Prostate gland (tissue), 2 donors: Measurements from ENCODE around the gene PDE4D.

Source experiments
- POLR2A ChIP-seq: fragments of 450-650 bp; IDR thresholded peaks from one replicate; pipeline ENCODE4 v1.6.1; 2016; ENCODE audit warnings: antibody characterized with exemption, mild to moderate bottlenecking
- TF ChIP-seq, protein P1 (sequence below), 4 experiments: fragments of 200-600 bp in 2 of 4; fragments of 450-650 bp in 2 of 4; sonication (generic) in 2 of 4; IDR thresholded peaks; 1 replicate in 3 of 4; 2 replicates in 1 of 4; pipeline ENCODE4 v1.5.1; 2016 to 2019; ENCODE audit warnings: antibody characterized with exemption in 4 of 4, mild to moderate bottlenecking in 2 of 4, moderate library complexity in 2 of 4

DNA sequence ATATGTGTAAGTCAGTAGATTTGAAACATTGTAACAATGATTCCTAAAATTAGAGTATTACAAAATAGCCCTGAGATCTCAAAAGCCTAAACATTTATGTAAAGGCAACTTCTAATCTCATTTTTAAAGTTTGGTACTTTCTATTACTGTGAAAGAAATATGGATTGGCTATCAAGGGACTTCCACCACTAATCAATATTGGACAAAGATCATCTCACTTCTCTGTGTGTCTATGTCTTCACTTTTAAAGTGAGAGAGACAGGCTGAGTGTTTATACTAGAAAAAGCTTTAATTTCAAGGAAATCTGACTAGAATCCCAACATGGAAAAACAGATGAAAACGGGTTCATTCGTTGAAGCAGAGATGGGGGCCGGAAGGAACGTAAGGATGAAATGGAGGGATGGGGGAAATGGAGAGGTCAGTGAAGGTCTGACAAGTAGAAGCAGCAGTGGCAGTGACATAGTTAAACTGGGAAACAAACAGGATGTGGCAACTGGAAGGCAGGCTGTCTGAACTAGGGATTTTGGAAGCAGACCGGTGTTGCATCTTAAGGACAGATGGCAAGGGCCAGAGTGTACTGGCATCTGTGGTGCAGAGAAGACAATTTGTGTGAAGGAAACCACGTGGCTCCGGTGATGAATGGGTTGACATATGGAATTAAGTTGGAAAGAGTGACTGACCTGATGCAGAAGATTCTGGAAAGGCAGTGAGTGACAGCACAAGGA lies 60.8 kb downstream of the PDE4D start:
- TF ChIP-seq, protein P1, sequence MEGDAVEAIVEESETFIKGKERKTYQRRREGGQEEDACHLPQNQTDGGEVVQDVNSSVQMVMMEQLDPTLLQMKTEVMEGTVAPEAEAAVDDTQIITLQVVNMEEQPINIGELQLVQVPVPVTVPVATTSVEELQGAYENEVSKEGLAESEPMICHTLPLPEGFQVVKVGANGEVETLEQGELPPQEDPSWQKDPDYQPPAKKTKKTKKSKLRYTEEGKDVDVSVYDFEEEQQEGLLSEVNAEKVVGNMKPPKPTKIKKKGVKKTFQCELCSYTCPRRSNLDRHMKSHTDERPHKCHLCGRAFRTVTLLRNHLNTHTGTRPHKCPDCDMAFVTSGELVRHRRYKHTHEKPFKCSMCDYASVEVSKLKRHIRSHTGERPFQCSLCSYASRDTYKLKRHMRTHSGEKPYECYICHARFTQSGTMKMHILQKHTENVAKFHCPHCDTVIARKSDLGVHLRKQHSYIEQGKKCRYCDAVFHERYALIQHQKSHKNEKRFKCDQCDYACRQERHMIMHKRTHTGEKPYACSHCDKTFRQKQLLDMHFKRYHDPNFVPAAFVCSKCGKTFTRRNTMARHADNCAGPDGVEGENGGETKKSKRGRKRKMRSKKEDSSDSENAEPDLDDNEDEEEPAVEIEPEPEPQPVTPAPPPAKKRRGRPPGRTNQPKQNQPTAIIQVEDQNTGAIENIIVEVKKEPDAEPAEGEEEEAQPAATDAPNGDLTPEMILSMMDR (IDR thresholded peaks at IDR 0.05): no peak
- no peak for TF ChIP-seq POLR2A
